AG04449 (cell line): Measurements from ENCODE around the gene SYT6.
"Not testable (repeated sequence)": the region's sequence is repeated elsewhere in the genome, so short reads cannot be mapped to it uniquely, and the experiment has no call there.

Experiments used
- CTCF ChIA-PET: fragments of 350-600 bp; formaldehyde crosslinking; extraction: SDS; loops from one replicate; lab custom pipeline; 2021; ENCODE audit warnings: antibody characterized with exemption; lab: Yijun Ruan, JAX
- POLR2A ChIA-PET: fragments of 400-600, 350-600 bp; formaldehyde crosslinking; extraction: SDS; loops from one replicate; lab custom pipeline; 2020; ENCODE audit warnings: antibody characterized with exemption, inconsistent platforms; lab: Yijun Ruan, JAX
- DNase-seq: peaks from one replicate; pipeline ENCODE4 v3.0.0-alpha.2; 2010; ENCODE audit warnings: low read depth, low spot score
- H3K4me3 ChIP-seq: 2 replicates; pipeline ENCODE4 v1.5.1; 2011; ENCODE audit warnings: low read depth, mild to moderate bottlenecking, control low read depth, low read length
- CTCF ChIP-seq: IDR thresholded peaks from one replicate; pipeline ENCODE4 v1.5.1; 2011; ENCODE audit warnings: mild to moderate bottlenecking, moderate library complexity, low read length, control low read depth, inconsistent platforms; ENCODE audit not compliant: insufficient read depth; ENCODE audit errors: missing control alignments

Gene SYT6

GRCh38 chr1:114063544-114063943, 90.1 kb downstream of the SYT6 start:
- POLR2A ChIA-PET = no interaction called here
- no peak for TF ChIP-seq CTCF
- CTCF ChIA-PET = no interaction called here
- H3K4me3 ChIP-seq = no peak overlapping the region
- DNase-seq = no peak

- ChIA-PET POLR2A (no interaction called here), CTCF (no interaction called here)
- DNase-seq = no peak
- no peak for TF ChIP-seq CTCF
- no peak overlapping the region for H3K4me3 ChIP-seq
Measured at GRCh38 chr1:114062477-114063099, 91.1 kb downstream of the SYT6 start.

GRCh38 chr1:114061121-114061830, 92.4 kb downstream of the SYT6 start:
- H3K4me3 ChIP-seq = no peak overlapping the region
- POLR2A ChIA-PET = interaction anchor here (1.2 kb wide), 1 partner anchor 28 kb away, joined by 3 read pairs; no protein-coding TSS in a partner anchor
- TF ChIP-seq CTCF = no peak
- no peak for DNase-seq
- CTCF ChIA-PET = no interaction called here

- CTCF ChIA-PET, DNase-seq, POLR2A ChIA-PET, H3K4me3 ChIP-seq: not testable (repeated sequence)
Measured at GRCh38 chr1:114058236-114058635, 95.4 kb downstream of the SYT6 start.

- CTCF ChIA-PET = no interaction called here
Measured at GRCh38 chr1:114054148-114054547, 99.5 kb downstream of the SYT6 start.

GRCh38 chr1:114048232-114048631, 105.4 kb downstream of the SYT6 start:
- no peak for TF ChIP-seq CTCF
- DNase-seq = no peak
- POLR2A ChIA-PET = no interaction called here
- H3K4me3 ChIP-seq = no peak overlapping the region
- CTCF ChIA-PET = no interaction called here

More at GRCh38 chr1:114054148-114054547, 99.5 kb downstream of the SYT6 start:
- DNase-seq = no peak
- no peak overlapping the region for H3K4me3 ChIP-seq
- TF ChIP-seq CTCF = no peak
- POLR2A ChIA-PET = no interaction called here
